Activated B cell treated with CpG ODN at 0.5 μM for 24 hours (primary cell): ENCODE results near the gene FNDC1. TPM values are rescaled to one million over a fixed set of nuclear protein-coding genes. Genes with fewer than 3 reads are reported as not detected.
"Not testable (repeated sequence)": the region's sequence is repeated elsewhere in the genome, so short reads cannot be mapped to it uniquely, and the experiment has no call there.

Source experiments
- ATAC-seq: fragments of 200-7000 bp; cut with Tn5 transposase; one replicate; pipeline ENCODE4 v1.10.0; 2021; ENCODE audit warnings: low read depth, mild to moderate bottlenecking, moderate library complexity
- CTCF ChIA-PET: fragments of 350-600 bp; sonication (Branson Sonifier 250); formaldehyde crosslinking; loops from one replicate; lab custom pipeline; 2021; ENCODE audit warnings: antibody characterized with exemption; lab: Charles Lee
- POLR2A ChIA-PET: fragments of 350-600 bp; sonication (Branson Sonifier 250); formaldehyde crosslinking; loops from one replicate; lab custom pipeline; 2021; ENCODE audit warnings: antibody characterized with exemption; lab: Charles Lee
- DNase-seq: peaks from one replicate; pipeline ENCODE4 v3.0.0; 2022
- H3K27ac Mint-ChIP-seq: one replicate; pipeline ENCODE4 v1.8.0; 2020; ENCODE audit warnings: mixed read lengths
- H3K27me3 Mint-ChIP-seq: one replicate; pipeline ENCODE4 v1.8.0; 2021; ENCODE audit warnings: mixed read lengths
- H3K36me3 Mint-ChIP-seq: one replicate; pipeline ENCODE4 v1.8.0; 2021; ENCODE audit warnings: low read depth, mixed read lengths
- H3K4me1 Mint-ChIP-seq: one replicate; pipeline ENCODE4 v1.8.0; 2021; ENCODE audit warnings: mixed read lengths
- H3K4me3 Mint-ChIP-seq: one replicate; pipeline ENCODE4 v1.8.0; 2020; ENCODE audit warnings: mild to moderate bottlenecking, mixed read lengths
- H3K9me3 Mint-ChIP-seq: one replicate; pipeline ENCODE4 v1.8.0; 2020; ENCODE audit warnings: mixed read lengths
- CTCF ChIP-seq: fragments of 200-600 bp; IDR thresholded peaks from one replicate; pipeline ENCODE4 v1.8.0; 2022; ENCODE audit warnings: antibody characterized with exemption, mild to moderate bottlenecking
- intact Hi-C: fragments of 100-400 bp; cut with micrococcal nuclease; formaldehyde crosslinking; loops from one replicate; pipeline ENCODE4 v1.15.1; 2024
- total RNA-seq: library from RNA; stranded (reverse); gene quantifications from 2 replicates; pipeline ENCODE4 v1.2.3, GENCODE V29; 2022

Gene FNDC1
- total RNA-seq, 1 donor from 2014 or later, result not detected

DNA sequence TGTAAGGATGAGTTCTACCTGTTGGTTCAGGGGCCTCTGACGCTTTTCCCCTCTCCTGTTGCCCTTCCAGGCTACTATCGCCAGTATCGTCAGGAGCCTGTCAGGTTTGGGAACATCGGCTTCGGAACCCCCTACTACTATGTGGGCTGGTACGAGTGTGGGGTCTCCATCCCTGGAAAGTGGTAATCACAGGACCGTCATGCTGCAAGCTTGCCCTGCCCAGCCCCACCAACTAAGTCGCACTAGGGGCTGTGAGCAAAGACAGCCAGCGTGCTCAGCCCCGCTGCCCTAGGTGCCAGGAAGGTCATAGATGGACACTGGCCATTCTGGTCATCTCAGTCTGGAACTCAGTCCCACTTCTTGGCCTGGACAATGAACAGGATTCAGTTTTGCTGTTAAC lies 102.1 kb downstream of the FNDC1 start:
- no peaks in the 10 kb centered on the region for H3K4me1 Mint-ChIP-seq
- DNase-seq (no peak), ATAC-seq (no peak)
- H3K27me3 Mint-ChIP-seq, result peaks cover 11% of the 10 kb centered on the region
- H3K36me3 Mint-ChIP-seq, result no peaks in the 10 kb centered on the region
- no peak overlapping the region for H3K4me3 Mint-ChIP-seq
- H3K27ac Mint-ChIP-seq, result no peak overlapping the region
- intact Hi-C loops, result no loop called here
- no peak for TF ChIP-seq CTCF
- no peaks in the 10 kb centered on the region for H3K9me3 Mint-ChIP-seq
- ChIA-PET POLR2A (no interaction called here), CTCF (no interaction called here)

DNA sequence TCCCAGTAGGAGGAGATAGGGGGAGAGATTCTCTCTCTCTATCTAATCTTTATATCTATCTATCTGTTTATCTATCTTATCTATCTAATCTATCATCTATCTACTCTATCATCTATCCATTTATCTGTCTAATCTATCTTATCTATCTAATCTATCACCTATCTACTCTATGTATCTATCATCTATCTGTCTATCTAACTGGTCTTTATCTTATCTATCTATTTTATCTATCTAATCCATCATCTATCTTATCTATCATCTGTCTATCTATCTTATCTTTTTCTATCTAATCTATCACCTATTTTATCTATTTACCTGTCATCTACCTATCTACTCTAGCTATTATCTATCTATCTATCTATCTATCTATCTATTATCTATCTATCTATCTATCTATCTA lies 109.4 kb downstream of the FNDC1 start:
- H3K36me3 Mint-ChIP-seq, result no peaks in the 10 kb centered on the region
- ATAC-seq, result no peak
- CTCF ChIA-PET, result no interaction called here

DNA sequence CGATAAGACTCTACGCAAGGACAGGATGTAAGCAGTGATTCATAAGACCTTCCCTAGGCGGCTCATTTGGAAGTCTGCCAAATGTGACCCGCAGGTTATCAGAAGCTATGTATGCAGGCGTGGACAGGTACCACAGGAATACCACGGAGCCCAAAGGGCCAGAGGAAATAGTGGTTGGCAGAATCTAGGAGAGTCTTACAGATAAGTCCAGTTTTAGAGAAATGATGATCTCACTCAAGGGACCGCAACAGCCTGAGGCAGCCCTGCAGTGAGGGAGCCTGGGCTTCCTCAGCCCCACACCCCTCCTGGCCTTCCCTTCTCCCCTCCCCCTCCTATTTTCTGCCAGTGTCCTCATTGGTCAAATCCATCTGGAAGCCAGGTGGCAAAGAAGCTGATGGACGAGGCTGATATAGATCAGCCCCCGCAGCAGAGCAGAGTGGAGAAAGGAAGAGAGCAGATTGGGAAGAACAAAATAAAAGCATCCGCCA lies 110.6 kb downstream of the FNDC1 start:
- no peak overlapping the region for H3K4me3 Mint-ChIP-seq
- CTCF ChIA-PET, result no interaction called here
- ATAC-seq, result no peak

More for the DNA sequence above, 109.4 kb downstream of the FNDC1 start:
- no peak for TF ChIP-seq CTCF
- no peak for DNase-seq
- POLR2A ChIA-PET, result no interaction called here
- H3K27ac Mint-ChIP-seq, result no peak overlapping the region
- intact Hi-C loops, result no loop called here
- no peaks in the 10 kb centered on the region for H3K4me1 Mint-ChIP-seq
- H3K4me3 Mint-ChIP-seq, result no peak overlapping the region
- no peaks in the 10 kb centered on the region for H3K9me3 Mint-ChIP-seq
- H3K27me3 Mint-ChIP-seq, result peaks cover 11% of the 10 kb centered on the region

DNA sequence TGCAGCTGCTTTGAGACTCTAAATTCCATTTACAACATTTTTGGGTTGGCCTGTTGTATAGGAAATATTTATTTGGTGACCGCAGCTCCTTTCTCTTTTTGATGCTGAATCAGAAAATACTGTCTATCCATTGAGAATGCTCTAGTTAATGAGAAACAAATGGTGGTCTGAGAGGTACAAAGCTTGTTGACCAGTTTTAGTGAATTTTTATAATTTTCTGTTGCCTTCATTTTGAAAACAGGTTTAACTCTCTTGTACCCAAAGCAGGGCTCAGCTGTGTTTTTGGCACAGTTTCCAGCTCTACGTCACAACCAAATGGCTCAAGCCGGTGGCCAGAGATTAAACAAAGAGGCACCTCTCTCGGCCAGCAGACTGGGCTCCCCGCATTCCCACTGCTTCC lies 113.2 kb downstream of the FNDC1 start:
- intact Hi-C loops, result no loop called here

More for the DNA sequence above, 110.6 kb downstream of the FNDC1 start:
- no peak overlapping the region for H3K27ac Mint-ChIP-seq
- no peak for DNase-seq
- H3K27me3 Mint-ChIP-seq, result peaks cover 11% of the 10 kb centered on the region
- peaks cover under 1% of the 10 kb centered on the region for H3K9me3 Mint-ChIP-seq
- POLR2A ChIA-PET, result no interaction called here
- H3K36me3 Mint-ChIP-seq, result no peaks in the 10 kb centered on the region
- no peak for TF ChIP-seq CTCF
- intact Hi-C loops, result no loop called here
- no peaks in the 10 kb centered on the region for H3K4me1 Mint-ChIP-seq

DNA sequence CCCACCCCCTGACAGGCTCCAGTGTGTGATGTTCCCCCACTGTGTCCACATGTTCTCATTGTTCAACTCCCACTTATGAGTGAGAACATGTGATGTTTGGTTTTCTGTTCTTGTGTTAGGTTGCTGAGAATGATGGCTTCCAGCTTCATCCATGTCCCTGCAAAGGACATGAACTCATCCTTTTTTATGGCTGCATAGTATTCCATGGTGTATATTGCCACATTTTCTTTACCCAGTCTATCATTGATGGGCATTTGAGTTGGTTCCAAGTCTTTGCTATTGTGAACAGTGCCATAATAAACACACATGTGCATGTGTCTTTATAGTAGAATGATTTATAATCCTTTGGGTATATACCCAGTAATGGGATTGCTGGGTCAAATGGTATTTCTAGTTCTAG lies 115.5 kb downstream of the FNDC1 start:
- ATAC-seq, H3K4me1 Mint-ChIP-seq, CTCF ChIA-PET, H3K36me3 Mint-ChIP-seq, DNase-seq, H3K27me3 Mint-ChIP-seq, H3K27ac Mint-ChIP-seq, POLR2A ChIA-PET, intact Hi-C loops, H3K9me3 Mint-ChIP-seq, H3K4me3 Mint-ChIP-seq: not testable (repeated sequence)

More for the DNA sequence above, 113.2 kb downstream of the FNDC1 start:
- DNase-seq, result no peak
- POLR2A ChIA-PET, result no interaction called here
- peaks cover 5% of the 10 kb centered on the region for H3K9me3 Mint-ChIP-seq
- no peak overlapping the region for H3K27ac Mint-ChIP-seq
- H3K27me3 Mint-ChIP-seq, result peaks cover under 1% of the 10 kb centered on the region
- H3K4me3 Mint-ChIP-seq, result no peak overlapping the region
- CTCF ChIA-PET, result no interaction called here
- ATAC-seq, result no peak
- H3K36me3 Mint-ChIP-seq, result no peaks in the 10 kb centered on the region
- TF ChIP-seq CTCF, result no peak
- no peaks in the 10 kb centered on the region for H3K4me1 Mint-ChIP-seq

DNA sequence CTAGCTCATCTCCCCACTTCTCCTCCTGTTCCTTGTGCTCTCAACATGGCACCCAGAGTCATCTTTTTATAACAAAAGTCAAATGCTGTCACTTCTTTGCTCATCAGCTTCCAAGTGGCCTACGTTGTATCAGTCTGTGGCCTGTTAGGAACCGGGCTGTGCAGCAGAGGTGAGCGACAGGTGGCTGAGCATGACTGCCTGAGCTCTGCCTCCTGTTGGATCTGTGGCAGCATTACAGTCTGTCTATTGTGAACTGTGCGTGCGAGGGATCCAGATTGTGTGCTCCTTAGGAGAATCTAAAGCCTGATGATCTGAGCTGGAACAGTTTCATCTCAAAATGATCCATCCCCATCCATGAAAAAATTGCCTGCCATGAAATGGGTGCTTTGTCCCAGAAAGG lies 129.6 kb downstream of the FNDC1 start:
- no peaks in the 10 kb centered on the region for H3K4me1 Mint-ChIP-seq
- ATAC-seq (no peak), DNase-seq (no peak)
- ChIA-PET CTCF (interaction anchor here (0.5 kb wide), 1 partner anchor 1107 kb away, joined by 3 read pairs; no protein-coding TSS in a partner anchor), POLR2A (no interaction called here)
- H3K9me3 Mint-ChIP-seq, result peaks cover 3% of the 10 kb centered on the region
- H3K36me3 Mint-ChIP-seq, result no peaks in the 10 kb centered on the region
- H3K4me3 Mint-ChIP-seq, result no peak overlapping the region
- H3K27me3 Mint-ChIP-seq, result peaks cover 17% of the 10 kb centered on the region
- no peak overlapping the region for H3K27ac Mint-ChIP-seq
- TF ChIP-seq CTCF, result no peak
- intact Hi-C loops, result no loop called here
